CD4-positive, alpha-beta T cell treated with Interleukin-21 for 1 hour (primary cell): ENCODE results near the gene EEF1G.
"Not testable (repeated sequence)": the region's sequence is repeated elsewhere in the genome, so short reads cannot be mapped to it uniquely, and the experiment has no call there.

ENCODE experiments used
- DNase-seq: peaks from one replicate; pipeline ENCODE4 v3.0.0-alpha.2; 2020

EEF1G gene, protein sequence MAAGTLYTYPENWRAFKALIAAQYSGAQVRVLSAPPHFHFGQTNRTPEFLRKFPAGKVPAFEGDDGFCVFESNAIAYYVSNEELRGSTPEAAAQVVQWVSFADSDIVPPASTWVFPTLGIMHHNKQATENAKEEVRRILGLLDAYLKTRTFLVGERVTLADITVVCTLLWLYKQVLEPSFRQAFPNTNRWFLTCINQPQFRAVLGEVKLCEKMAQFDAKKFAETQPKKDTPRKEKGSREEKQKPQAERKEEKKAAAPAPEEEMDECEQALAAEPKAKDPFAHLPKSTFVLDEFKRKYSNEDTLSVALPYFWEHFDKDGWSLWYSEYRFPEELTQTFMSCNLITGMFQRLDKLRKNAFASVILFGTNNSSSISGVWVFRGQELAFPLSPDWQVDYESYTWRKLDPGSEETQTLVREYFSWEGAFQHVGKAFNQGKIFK

DNA sequence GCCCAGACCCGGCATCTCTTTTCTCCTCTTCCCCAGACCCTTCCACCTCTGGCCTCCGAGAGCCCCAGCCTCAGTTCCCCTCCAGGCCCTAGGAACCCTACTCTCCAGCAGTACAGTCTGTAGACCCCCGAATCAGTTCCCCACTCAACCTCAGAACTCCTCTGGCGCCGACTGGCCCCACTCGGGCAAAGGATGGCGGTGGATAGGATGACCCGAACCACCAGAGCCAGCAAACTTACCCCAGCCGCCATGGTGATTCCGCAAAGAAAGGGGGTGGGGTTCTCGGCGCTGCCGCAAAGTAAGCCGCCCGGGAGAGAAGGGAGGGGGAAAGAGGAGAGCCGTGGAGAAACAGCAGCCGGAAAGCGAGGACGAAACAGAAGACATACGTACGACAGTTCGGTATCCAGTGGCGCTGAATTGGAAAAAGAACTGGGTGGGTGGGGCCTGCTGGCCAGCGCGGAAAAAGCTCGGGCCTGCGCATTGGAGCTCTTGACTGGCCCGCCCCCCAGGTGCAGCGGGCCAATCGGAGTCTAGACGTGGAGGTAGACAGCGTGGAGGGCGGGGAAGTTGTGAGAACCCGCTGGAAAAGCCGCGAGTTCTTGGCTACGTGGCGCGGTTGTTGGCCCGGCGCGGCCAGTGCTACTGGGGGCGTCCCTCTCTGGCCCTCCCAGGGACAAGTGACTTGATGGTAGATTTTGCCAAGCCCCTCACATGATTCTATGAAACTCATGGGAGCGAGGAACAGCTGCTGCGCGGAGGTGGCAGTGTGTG is at the start of gene EEF1G:
TSS of gene EEF1G (minus strand) at position 300 of the 771 bp plus-strand sequence. CDS start at position 251, 49 bp downstream.
- peak; percentile 100 for DNase-seq

DNA sequence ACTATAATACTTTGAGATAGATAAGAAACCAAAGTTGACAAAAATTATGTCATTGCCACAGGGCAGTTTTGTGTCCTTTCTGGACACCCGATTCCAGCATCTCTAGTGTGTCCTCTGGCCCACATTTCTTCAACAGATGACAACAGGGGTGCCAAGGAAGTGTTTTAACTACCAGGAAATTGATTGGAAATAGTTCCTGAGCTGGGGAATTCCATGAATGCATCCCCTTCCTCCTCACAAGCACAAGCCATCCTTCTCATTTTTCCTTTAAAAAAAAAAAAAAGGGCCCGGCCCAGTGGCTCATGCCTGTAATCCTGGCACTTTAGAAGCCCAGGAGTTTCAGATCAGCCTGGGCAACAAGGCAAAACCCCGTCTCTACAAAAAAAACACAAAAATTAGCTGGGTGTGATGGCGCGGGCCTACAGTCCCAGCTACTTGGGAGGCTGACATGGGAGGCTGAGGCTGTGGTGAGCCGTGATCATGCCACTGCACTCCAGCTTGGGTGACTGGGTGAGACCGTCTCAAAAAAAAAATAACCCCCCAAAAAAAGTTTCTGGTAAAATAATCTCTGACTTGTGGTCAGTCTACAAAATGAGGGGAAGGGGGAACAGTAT is 48.9 kb upstream of the EEF1G start:
- peak; percentile 29 for DNase-seq

DNA sequence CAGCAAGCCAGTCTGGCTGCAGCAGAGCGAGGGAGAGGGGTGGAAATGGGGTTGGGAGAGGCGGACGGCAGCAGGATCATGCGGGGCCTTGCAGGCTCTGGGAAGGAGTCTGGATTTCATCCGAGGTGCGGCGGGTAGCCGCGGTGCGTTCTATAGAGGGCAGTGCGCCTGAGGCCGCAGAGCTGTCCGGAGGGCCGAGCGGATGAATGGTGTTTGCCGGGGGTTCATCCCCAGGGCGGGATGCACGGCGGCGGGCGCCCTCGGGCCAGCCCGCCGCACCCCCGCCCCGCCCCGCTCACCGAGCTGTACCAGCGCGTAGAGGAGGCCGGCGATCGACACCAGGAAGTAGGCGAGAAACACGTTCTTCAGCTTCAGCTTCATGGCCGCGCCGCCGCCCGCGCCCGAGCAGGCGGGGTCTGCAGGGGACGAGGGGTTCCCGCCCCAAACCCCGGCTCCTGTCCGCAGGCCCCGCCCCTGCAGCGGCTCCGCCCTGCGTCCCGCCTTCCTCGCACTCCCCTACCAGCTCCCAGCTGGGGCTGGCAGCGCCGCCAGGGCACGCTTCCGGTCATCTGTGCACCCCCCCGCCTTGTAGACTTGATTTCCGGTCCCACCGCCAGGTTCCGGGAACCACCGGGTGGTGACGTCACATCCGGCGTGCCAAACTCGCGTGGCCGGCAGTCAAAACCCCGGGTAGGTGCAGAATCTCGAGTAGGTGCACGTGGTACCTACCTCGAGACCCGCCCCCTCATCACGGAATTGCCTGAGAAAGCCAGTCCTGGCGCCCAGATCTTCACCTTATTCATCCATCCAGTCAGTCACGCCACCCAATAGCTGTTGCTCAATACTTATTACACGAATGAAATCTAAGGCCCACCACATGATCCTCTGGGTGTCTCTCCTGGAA is 48.1 kb upstream of the EEF1G start, which contains the start of gene B3GAT3:
TSS of gene B3GAT3 (minus strand) at position 420 of the 904 bp plus-strand sequence. CDS start at position 381, 39 bp downstream.
- peak; percentile 99 for DNase-seq

DNA sequence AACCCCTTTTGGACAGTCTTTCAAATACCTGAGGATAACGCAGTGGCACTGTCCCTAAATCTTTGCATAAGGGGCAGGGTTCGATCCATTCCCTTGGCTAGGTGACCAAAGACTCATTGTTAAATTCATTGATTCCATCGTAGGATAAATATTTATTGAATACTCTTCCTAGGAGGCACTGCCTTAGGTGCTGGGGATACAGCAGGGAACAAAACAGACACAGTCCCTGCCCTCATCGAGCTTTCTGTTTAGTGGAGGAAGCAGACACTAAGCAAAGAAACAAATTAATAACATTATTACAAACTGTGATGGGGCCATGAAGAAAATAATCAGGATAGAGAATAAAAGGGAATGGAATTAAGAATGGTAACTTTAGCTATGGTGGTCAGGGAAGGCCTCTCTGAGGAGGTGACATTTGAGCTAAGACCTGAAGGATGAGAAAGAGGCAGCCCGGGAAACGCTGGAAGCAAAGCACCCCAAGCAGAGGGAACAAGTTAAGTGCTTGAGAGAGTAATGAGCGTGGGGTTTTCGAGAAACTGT is 47.4 kb upstream of the EEF1G start:
- no peak for DNase-seq

DNA sequence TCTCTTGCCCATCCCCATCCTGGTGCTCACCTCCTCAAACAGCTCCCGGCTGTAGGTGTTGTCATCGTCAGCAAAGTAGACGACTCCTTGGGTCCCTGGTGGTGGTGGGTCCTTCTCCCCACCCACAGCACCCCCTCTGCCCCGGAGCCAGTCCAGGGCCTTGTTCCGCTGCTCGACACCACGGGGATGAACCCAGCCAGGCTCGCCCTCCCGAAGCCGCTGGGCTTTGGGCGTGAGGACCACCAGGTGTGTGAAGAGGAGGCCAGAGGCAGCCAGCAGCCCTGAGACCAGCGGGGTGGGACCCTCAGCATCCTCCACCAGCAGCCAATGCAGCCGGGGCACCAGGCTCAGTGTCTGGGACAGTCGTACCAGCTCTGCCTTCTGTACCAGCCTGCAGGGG is 43.3 kb upstream of the EEF1G start:
- DNase-seq = not testable (repeated sequence)

DNA sequence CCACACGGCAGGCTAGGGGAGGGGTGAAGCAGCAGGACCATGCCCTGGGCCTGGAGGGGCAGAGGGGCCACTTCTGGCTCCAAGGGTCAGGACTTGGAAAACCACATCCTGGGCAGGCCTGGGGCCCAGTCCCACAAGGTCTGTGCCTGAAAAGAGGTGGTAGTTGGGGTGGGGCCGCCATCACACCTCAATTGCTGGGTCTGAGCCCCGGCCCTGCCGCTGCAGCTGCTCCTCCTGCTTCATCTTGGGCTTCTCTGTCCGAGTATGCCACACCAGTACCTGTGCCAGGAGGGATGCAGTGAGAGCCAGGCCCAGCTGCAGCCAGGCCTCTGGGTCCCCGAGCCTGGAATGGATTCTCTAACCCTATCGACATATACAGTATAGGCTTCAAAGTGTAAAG is 41.8 kb upstream of the EEF1G start:
- no peak for DNase-seq

DNA sequence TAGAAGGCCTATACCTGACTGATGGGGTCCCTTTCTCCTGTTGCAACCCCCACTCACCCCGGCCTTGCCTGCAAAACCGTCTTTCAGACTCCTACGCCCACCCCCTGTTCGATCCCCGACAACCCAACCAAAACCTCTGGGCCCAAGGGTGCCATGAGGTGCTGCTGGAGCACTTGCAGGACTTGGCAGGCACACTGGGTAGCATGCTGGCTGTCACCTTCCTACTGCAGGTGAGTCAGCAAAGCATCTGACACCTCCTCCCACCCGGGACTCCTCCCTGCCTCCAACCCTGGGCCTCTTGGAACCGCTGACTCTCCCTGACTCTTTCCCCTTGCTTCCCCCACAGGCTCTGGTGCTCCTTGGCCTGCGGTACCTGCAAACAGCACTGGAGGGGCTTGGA is 40.6 kb upstream of the EEF1G start:
- no peak for DNase-seq

DNA sequence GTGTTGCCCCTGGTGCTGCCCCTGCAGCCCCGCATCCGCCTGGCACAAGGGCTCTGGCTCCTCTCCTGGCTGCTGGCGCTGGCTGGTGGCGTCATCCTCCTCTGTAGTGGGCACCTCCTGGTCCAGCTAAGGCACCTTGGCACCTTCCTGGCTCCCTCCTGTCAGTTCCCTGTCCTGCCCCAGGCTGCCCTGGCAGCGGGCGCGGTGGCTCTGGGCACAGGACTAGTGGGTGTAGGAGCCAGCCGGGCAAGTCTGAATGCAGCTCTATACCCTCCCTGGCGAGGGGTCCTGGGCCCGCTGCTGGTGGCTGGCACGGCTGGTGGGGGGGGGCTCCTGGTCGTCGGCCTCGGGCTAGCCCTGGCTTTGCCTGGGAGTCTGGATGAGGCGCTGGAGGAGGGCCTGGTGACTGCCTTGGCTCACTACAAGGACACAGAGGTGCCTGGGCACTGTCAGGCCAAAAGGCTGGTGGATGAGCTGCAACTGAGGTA is 39.6 kb upstream of the EEF1G start:
- DNase-seq = no peak

DNA sequence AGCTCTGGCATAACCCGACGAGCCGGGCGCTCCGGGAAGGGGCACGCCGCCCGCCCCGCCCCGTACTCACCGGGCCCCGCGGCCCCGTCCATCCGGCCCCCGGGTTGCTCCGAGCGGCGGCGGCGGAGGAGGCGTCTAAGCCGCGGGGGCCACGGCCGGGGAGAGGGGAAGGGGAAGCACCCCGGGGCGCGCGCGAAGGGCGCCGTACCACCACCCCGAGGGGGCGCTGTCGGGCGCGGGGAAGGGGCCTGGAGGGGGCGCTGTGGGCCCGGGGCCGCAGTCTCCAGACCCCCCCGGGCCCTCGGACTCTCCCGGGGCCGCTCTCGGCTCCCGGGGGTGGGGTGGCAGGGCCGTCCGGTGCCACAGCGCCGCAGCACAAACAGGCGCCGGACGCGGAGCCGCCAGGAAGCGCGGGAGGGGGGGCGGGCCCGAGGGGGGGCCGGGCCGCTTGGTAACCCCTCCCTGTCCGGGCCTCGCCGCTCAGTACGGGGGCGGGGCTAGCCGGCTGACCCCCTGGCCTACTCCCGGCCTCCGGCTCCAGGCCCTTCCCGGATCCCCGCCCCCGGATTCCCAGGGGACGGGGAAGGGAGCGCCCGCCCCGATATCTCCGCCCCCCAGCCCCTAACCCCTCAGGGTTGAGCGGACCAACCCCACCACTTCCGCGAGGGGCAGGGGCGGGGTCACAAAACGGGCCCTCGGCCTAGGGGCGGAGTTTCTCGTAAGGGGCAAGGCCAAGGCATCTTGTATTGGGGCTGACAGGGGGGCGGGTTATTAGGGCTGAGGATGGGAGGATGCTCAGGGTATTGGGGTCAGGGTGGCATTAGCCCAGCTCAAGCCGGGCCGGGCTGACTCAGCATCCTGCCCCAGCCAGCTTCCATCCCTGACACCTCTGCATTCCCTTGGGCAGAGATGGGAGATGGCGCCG is 38.9 kb upstream of the EEF1G start, which contains the start of the genes EML3 and ROM1:
TSS of gene EML3 (minus strand) at position 410 of the 925 bp plus-strand sequence. CDS start at position 92, 318 bp downstream.
TSS of gene ROM1 (plus strand) at position 892 of the 925 bp plus-strand sequence. CDS start at position 917, 25 bp downstream.
- peak; percentile 95 for DNase-seq

DNA sequence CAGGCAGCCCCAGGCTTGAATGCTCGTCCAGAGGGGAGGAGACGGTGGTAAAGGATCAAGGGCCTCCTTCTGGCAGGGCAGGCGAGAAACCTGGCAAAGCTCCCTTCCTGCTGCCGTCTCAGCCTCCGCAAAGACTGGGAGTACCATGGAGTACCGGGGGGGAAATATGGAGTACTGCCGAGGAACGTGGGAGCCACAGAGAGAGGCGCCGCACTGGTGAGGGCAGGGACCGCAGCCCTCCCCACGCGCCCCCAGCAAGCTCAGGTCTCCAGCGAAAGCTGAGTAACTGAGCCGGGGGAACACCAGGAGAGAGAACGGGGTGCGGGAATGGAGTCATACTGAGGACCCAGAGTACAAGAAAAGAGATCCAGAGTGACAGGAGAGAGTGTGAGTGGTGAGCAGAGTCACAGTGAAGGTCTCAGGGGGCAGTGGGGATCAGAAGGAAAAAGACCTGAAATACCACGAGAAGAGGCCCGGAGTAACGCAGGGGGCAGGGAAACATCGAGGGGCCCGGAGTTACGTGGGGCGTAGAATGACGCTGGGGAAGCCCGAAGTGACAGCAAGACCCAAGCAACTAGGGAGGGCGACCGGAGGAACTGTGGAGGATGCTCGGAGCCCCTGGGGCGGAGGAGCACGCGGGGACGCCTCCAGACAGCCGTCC is 38.1 kb upstream of the EEF1G start:
- DNase-seq = no peak

DNA sequence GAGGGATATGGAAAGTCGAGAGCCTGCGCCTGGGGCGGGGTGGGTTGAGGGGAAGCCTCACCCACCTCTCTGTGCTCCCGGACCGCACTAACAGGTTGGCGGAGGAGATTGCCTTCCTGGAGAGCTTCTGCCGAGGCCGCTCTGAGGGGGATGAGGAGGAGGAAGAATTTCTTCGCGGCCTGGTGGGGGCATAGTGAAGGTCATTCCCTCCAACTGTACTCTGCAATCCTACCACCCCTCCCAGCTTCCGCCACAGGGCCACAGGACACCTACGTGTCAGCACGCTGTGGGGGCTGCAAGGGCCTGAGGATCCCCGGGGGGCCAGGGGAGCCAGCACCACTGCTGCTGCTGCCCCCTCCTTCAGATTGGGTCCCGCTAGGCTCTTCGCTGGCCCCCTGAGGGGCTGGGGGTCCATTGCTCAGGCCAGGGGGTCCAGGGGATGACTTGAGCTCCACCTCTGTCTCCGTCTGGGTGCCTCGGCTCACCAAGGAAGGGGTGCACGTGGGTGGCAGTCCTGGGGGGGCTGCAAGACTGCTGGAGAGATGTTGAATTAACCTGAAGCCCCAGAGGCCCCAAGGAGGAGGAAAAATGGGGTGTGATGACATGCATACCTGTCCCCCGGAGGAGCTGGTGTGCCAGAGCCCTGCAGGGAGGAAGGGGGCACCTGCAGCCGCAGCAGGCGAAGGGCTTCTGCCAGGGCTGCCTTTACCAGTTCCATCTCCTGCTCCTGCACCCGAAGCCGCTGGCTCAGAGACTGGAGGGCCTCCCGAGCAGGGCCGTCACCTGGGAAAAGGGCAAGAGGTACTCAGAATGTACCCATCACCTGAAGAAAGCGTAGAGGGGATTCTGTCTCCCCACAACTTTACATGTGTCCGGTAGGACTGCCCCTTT is 37.4 kb upstream of the EEF1G start:
- DNase-seq = no peak

DNA sequence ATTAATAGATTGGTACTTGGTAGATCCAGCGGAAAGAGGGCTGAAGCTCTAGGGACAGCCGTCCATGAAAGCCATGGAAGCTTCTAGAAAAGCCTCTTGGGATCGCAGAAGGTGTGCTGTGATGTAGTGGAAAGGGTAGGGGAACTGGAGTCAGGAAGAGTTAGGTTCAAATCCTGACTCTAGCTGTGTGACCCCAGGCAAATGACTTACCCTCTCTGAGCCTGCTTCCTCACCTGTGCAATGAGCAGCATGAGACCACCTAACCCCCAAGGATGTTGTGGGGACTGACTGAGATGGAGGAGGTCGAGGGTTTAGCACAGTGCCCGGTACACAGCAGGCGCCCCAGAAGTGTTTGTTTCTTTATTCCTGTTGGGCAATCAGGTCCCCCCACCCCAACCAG is 36.7 kb upstream of the EEF1G start:
- no peak for DNase-seq

DNA sequence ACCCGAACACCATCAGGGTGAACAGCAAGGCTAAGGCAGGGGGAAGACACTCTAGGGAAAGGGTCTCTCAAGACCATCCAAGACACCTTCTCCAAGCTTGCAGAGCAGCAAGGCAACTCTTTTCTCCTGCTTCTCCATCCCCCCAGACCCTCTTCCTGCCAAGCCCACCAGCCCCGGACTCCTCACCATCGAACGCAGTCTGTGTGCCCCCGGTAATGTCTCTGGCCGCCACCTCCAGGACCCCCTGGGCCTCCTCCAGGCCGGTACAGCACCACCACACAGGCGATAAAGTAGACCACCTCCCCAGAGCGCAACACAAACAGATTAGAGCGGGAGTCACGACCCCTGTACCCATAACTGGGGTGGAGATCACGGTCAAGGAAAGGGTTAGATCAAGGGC is 35.1 kb upstream of the EEF1G start:
- DNase-seq = no peak

DNA sequence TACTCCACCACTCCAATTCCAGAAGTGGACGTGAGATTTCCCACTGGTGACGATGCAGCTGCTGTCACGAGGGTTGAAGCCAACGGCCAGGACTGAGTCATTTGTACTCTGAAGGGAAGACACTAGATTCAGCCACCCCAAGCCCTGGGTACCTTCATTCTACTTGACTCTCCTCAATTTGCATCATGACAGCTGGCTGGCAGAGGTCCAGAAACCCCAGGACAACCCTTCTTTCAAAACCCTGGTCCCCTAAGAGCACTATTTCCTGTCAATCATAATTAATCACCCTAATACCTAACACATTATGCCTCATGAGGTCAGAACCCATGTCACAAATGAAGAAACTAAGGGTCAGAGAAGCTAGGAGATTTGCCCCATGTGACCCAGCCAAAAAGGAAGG is 34.0 kb upstream of the EEF1G start:
- DNase-seq = no peak

DNA sequence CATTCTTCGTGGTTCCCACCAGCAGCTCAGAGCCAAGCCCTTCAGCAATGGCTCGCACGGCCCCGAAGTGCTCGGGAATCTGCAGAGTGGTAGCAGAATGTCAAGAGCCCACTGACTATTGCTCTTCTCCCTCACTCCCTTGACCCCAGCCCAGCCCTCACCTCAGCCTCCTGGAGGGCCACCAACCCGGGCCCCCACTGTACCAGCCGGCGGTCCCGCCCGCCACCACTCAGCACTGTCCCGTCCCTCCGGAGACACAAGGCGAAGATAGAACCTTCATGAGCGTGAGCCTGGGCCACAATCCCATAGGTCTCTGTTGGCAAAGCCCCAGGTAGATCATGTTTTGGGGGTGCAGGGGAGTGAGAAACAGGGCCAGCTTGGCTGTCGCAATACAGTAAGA is 32.2 kb upstream of the EEF1G start:
- DNase-seq = no peak

DNA sequence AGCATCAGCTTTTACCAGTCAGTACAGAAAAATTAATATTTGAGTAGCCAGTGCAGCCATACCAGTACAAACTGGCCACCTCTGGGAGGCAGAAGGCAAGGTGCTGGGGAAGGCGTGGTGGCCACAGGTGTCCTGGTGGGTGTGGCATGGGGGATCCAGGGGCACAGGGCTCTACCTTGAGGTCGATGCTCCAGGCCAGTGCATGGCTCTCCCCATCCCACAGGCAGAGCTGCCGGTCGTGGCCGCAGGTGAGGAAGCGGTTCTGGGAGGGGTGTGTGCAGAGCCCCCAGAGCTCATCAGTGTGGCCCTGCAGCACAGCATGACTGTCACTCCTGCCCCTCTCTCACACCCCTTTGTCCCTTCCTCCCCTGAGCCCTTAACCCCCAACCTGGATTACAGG is 31.8 kb upstream of the EEF1G start:
- DNase-seq = no peak

DNA sequence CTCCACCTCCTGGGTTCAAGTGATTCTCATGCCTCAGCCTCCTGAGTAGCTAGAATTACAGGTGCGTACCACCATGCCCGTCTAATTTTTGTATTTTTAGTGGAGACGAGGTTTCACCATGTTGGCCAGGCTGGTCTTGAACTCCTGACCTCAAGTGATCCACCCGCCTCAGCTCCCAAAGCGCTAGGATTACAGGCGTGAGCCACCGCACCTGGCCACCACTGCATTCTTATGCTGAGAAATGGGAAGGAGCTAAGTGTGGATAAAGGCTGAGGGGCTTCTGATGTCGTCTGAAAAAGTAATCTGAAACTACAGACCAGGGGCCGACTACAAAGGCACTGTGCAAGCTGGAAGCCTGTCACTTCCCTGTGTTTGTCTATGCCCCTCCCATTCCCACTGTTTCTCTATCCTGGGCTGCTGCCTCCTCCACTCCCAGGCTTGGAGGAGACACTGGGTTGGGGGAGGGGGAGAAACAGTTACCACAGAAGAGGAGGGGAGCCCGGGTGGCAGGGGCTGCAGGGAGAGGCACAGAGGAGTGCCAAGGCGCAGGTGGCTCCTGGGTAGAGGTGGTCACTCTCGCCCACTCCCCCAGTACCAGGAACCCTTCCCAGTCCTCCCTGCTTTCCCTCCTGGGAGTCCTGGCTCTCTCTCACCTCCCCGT is 30.9 kb upstream of the EEF1G start:
- DNase-seq = no peak

DNA sequence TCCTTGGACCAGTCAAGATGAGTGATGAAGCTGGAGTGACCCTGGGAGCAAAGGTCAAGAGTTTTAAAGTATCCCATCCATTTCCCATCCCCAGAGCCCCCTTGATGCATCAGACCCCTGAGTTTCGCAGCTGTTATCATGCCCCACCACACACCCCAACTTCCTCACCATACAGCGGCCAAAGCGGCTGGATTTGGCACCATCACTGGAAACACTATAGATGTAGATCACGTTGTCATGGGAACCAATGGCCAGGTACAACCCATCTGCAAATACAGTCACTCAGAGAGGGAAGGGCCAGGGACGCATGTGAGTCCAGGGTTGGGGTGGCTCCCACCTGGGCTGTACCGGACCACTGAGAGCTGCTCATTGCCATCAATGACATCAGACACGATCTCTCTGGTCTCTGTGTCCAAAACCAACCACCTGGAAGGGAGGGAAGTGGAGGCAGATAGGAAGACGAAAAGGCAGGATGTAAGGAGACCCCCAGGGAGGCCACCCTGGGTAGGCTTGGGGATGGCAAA is 30.1 kb upstream of the EEF1G start:
- DNase-seq = no peak
